HG02623 (cell line): ENCODE data around the gene ELL3.
"Not testable (repeated sequence)": the region's sequence is repeated elsewhere in the genome, so short reads cannot be mapped to it uniquely, and the experiment has no call there.

Experiments
- ATAC-seq: cut with Tn5 transposase; IDR thresholded peaks from one replicate; pipeline ENCODE4 v1.9.1; 2021; ENCODE audit warnings: moderate library complexity; ENCODE audit not compliant: unreplicated experiment

ELL3 gene

GRCh38 chr15:43726306-43726705 is 50.5 kb downstream of the ELL3 start:
- not testable (repeated sequence) for ATAC-seq

DNA sequence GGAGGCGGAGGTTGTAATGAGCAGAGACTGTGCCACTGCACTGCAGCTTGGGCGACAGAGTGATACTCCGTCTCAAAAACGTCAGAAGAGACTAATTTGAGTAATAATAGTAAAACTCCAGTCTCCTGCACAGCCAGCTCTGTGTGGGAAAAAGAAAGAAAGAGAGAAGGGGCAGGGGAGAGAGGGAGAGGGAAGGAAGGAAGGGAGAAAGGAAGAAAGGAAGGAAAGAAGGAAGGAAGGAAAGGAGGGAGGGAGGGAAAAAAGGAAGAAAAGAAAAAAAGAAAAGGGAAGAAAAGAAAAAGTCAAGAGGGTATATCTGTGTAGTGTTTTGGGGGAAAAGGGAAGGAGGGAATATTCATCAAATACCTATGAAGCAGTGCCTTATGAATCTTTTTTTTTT is 53.6 kb downstream of the ELL3 start:
- ATAC-seq: no peak
